Measurements from ENCODE around the gene TNK2. TPM values are rescaled to one million over a fixed set of nuclear protein-coding genes. Genes with fewer than 3 reads are reported as not detected.
"Not testable (repeated sequence)": the region's sequence is repeated elsewhere in the genome, so short reads cannot be mapped to it uniquely, and the experiment has no call there.

TNK2 gene
- total RNA-seq, 1 donor from 2014 or later, result 132 TPM

DNA sequence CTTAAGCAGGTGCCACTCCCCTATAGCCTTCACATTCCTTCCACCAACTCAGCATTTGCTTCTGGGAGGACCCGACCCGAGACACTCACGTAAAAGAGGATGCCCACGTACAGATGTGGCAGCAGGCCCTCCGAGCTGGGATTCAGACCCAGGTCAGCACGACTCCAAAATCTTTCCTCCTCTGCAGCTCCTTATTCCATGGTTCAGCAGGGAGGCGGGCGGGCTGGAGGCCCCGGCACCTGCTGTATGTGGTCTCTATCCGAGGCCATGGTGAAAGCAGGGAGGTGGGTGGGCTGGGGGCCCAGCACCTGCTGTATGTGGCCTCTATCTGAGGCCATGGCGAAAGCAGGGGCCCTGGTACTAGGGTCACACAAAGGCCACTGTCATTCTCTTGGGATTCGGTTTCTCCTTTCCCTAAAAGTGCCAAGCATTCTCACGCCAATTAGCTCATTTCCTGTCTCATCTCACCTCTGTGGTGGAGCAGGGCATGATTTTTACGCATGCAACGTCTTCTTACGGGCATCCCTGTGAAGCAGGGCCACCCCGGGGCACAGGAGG is 90.7 kb downstream of the TNK2 start:
- no peak for DNase-seq
- H3K27me3 Mint-ChIP-seq, result peaks cover 20% of the 10 kb centered on the region

DNA sequence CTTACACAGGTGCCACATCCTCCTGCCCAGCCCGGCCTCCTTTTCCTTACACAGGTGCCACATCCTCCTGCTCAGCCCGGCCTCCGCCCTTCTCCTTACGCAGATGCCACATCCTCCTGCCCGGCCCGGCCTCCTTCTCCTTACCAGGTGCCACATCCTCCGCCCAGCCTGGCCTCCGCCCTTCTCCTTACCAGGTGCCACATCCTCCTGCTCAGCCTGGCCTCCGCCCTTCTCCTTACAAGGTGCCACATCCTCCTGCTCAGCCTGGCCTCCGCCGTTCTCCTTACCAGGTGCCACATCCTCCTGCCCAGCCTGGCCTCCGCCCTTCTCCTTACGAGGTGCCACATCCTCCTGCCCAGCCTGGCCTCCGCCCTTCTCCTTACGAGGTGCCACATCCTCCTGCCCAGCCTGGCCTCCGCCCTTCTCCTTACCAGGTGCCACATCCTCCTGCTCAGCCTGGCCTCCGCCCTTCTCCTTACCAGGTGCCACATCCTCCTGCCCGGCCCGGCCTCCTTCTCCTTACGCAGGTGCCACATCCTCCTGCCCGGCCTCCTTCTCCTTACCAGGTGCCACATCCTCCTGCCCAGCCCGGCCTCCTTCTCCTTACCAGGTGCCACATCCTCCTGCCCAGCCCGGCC is 92.0 kb downstream of the TNK2 start:
- ATAC-seq (ENCODE audit: low read depth); POLR2A ChIA-PET; H3K4me3 Mint-ChIP-seq; H3K27ac Mint-ChIP-seq; intact Hi-C loops (cut with micrococcal nuclease); CTCF ChIA-PET; H3K4me1 Mint-ChIP-seq; DNase-seq; H3K36me3 Mint-ChIP-seq (ENCODE audit: low read depth); H3K9me3 Mint-ChIP-seq: not testable (repeated sequence)
- peaks cover 22% of the 10 kb centered on the region for H3K27me3 Mint-ChIP-seq

More for the DNA sequence above, 90.7 kb downstream of the TNK2 start:
- no peaks in the 10 kb centered on the region for H3K9me3 Mint-ChIP-seq
- TF ChIP-seq, protein P1, sequence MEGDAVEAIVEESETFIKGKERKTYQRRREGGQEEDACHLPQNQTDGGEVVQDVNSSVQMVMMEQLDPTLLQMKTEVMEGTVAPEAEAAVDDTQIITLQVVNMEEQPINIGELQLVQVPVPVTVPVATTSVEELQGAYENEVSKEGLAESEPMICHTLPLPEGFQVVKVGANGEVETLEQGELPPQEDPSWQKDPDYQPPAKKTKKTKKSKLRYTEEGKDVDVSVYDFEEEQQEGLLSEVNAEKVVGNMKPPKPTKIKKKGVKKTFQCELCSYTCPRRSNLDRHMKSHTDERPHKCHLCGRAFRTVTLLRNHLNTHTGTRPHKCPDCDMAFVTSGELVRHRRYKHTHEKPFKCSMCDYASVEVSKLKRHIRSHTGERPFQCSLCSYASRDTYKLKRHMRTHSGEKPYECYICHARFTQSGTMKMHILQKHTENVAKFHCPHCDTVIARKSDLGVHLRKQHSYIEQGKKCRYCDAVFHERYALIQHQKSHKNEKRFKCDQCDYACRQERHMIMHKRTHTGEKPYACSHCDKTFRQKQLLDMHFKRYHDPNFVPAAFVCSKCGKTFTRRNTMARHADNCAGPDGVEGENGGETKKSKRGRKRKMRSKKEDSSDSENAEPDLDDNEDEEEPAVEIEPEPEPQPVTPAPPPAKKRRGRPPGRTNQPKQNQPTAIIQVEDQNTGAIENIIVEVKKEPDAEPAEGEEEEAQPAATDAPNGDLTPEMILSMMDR (IDR thresholded peaks at IDR 0.05), result no peak
- ChIA-PET POLR2A (no interaction called here), CTCF (no interaction called here)
- H3K4me3 Mint-ChIP-seq, result no peak overlapping the region
- H3K4me1 Mint-ChIP-seq, result no peaks in the 10 kb centered on the region
- no peaks in the 10 kb centered on the region for H3K36me3 Mint-ChIP-seq (ENCODE audit: low read depth)
- H3K27ac Mint-ChIP-seq, result no peak overlapping the region
- intact Hi-C loops (cut with micrococcal nuclease), result no loop called here
- no peak for ATAC-seq (ENCODE audit: low read depth)

DNA sequence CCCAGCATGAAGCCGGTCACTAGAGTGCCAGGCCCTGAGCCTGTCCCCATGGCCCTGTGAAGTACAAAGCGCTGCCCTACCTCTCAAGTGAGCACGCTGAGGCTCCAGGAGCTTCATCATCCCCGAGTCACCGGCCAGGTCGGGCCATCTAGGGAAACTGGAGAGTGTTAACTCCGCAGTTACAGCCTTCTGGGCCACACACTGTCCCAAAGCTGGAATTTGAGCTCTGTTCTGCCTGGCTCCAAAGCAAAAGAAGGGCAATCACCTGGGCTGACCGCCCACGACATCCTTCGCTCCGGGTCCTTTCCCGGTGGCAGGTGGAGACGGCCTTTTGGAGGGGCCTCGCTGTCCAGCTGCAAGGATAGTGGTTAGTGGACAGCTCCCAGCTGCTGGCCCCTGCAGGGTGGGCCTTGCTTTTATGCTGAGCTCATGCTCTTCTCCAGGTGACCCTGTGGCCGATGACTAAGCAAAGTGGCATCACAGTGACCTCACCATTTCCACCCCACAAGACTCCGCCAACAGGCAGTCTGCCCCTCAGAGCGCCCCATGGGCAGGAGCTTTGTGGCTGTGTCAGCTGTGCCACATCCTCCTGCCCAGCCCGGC is 93.1 kb downstream of the TNK2 start:
- H3K27ac Mint-ChIP-seq, result no peak overlapping the region
- no peaks in the 10 kb centered on the region for H3K36me3 Mint-ChIP-seq (ENCODE audit: low read depth)
- TF ChIP-seq, protein P1 (IDR thresholded peaks at IDR 0.05), result no peak
- no peaks in the 10 kb centered on the region for H3K4me1 Mint-ChIP-seq
- peaks cover 24% of the 10 kb centered on the region for H3K27me3 Mint-ChIP-seq
- DNase-seq (no peak), ATAC-seq (ENCODE audit: low read depth) (no peak)
- intact Hi-C loops (cut with micrococcal nuclease), result no loop called here
- ChIA-PET POLR2A (no interaction called here), CTCF (no interaction called here)
- H3K4me3 Mint-ChIP-seq, result no peak overlapping the region
- no peaks in the 10 kb centered on the region for H3K9me3 Mint-ChIP-seq

DNA sequence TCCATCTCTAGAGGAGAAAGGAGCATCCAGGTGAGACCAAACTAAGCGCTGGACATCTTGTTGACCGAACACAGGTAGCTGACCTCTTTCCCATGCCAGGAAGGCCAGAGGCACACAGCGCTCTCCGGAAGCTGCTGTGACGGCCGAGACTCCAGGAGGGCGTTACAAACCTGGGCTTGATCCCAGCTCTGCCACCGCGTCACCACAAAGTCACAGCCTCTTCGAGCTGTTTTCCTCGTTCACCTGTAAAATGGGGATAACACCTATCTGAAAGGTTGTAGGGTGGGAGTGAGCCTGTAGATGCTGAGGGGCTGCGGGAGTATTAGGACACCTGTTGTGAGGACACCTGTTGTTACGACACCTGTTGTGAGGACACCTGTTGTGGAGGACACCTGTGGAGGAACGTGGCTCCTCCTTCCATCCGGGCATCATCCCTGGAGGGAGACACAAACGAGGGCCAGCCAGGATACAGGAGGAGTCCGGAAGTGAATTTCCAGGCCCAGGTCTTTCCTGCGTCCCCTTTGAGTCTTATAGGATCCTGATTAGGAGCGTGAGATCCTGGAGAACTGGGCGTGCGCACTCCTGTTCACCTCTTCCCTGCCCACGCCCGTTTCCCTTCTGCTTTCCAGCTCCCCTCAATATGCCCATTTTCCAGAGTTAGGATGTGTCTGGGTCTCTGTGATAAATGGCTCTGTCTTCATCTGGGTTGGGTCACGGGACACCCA is 94.3 kb downstream of the TNK2 start:
- Mint-ChIP-seq H3K9me3 (no peaks in the 10 kb centered on the region), H3K27ac (no peak overlapping the region), H3K27me3 (peaks cover 26% of the 10 kb centered on the region), H3K4me3 (no peak overlapping the region), H3K4me1 (no peaks in the 10 kb centered on the region), H3K36me3 (ENCODE audit: low read depth) (no peaks in the 10 kb centered on the region)
- intact Hi-C loops (cut with micrococcal nuclease), result no loop called here
- no peak for ATAC-seq (ENCODE audit: low read depth)
- TF ChIP-seq, protein P1 (IDR thresholded peaks at IDR 0.05), result no peak
- ChIA-PET CTCF (no interaction called here), POLR2A (no interaction called here)
- DNase-seq, result no peak

Other genes with a start within 250 kb of the TNK2 start
- 4.1 and 4.6 TPM in 2 replicates for gene MUC20, start 187.6 kb downstream of the TNK2 start, total RNA-seq
- gene MUC4, start 96.6 kb downstream of the TNK2 start, total RNA-seq, result 0.09 TPM in 1 of 2 replicates, not detected in the other
- 238 and 290 TPM in 2 replicates for gene TFRC, start 173.5 kb upstream of the TNK2 start, total RNA-seq